WI38 (cell line): ENCODE measurements around the gene CDC42SE2.
A peak's percentile ranks its signal among the peaks of the same experiment; 100 is the strongest.

Experiments used
- H3K4me3 ChIP-seq: 2 replicates; pipeline ENCODE4 v1.5.1; 2011; ENCODE audit warnings: low read depth, mild to moderate bottlenecking, control low read depth, low read length
- CTCF ChIP-seq: IDR thresholded peaks from 2 replicates; pipeline ENCODE4 v1.5.1; 2012; ENCODE audit warnings: low read depth, mild to moderate bottlenecking, control low read depth, low read length

The CDC42SE2 gene

GRCh38 chr5:131263648-131264450 lies at the start of gene CDC42SE2:
CDC42SE2 (plus strand) TSS chr5:131264053; CDS start chr5:131359494, 95,441 bp downstream.
- TF ChIP-seq CTCF = no peak
- peak within 1 kb of the TSS; percentile 95 for H3K4me3 ChIP-seq

GRCh38 chr5:131214609-131215227 lies 49.1 kb upstream of the CDC42SE2 start:
- no peak overlapping the region for H3K4me3 ChIP-seq
- TF ChIP-seq CTCF = no peak

GRCh38 chr5:131217791-131218190 lies 46.1 kb upstream of the CDC42SE2 start:
- H3K4me3 ChIP-seq = no peak overlapping the region
- TF ChIP-seq CTCF = no peak

- no peak for TF ChIP-seq CTCF
- no peak overlapping the region for H3K4me3 ChIP-seq
Measured at GRCh38 chr5:131218392-131218791, 45.5 kb upstream of the CDC42SE2 start.

DNA sequence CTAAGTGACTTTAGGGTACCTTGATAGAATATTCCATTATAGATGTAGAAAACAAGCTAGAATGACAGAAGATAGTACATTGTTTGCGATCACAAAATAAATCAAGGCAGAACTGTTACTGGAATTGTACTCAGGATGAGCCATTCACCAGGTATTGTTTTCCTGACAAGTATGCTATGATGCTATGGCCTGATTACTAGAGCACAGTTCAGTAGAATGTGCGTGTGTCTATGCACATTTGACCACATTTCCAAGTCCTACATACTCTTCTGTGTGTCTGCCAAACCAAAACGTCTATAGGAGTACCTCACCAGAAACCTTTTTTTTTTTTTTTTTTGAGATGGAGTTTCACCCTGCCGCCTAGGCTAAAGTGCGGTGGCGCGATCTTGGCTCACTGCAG lies 43.3 kb upstream of the CDC42SE2 start:
- no peak for TF ChIP-seq CTCF
- H3K4me3 ChIP-seq = no peak overlapping the region

GRCh38 chr5:131221008-131221703 lies 42.7 kb upstream of the CDC42SE2 start:
- TF ChIP-seq CTCF = no peak
- H3K4me3 ChIP-seq = no peak overlapping the region

- no peak for TF ChIP-seq CTCF
- H3K4me3 ChIP-seq = no peak overlapping the region
Measured at GRCh38 chr5:131221888-131222287, 42.0 kb upstream of the CDC42SE2 start.
